HEK293 (cell line): ENCODE results near the gene ITPRIPL2.

ENCODE experiments used
- ATF2 ChIP-seq: fragments of 450-650 bp; formaldehyde crosslinking; IDR thresholded peaks from 2 replicates; pipeline ENCODE4 v1.5.1; 2016; ENCODE audit warnings: missing biosample characterization, missing genetic modification characterization, low read depth
- FEZF1 ChIP-seq: fragments of 450-650 bp; formaldehyde crosslinking; IDR thresholded peaks from 2 replicates; pipeline ENCODE4 v1.5.1; 2016; ENCODE audit warnings: missing biosample characterization, missing genetic modification characterization
- GLIS1 ChIP-seq: fragments of 450-650 bp; formaldehyde crosslinking; IDR thresholded peaks from 2 replicates; pipeline ENCODE4 v1.5.1; 2016; ENCODE audit warnings: missing biosample characterization, missing genetic modification characterization
- HOXD13 ChIP-seq: sonication (generic); formaldehyde crosslinking; IDR thresholded peaks from 2 replicates; pipeline ENCODE4 v1.8.0; 2022; ENCODE audit warnings: missing genetic modification reagents, borderline replicate concordance
- KLF10 ChIP-seq: fragments of 450-650 bp; IDR thresholded peaks from 2 replicates; pipeline ENCODE4 v1.5.1; 2018; ENCODE audit warnings: missing biosample characterization, mild to moderate bottlenecking, missing genetic modification characterization
- KLF17 ChIP-seq: fragments of 450-650 bp; formaldehyde crosslinking; IDR thresholded peaks from 2 replicates; pipeline ENCODE4 v1.5.1; 2016; ENCODE audit warnings: missing biosample characterization, missing genetic modification characterization
- OSR2 ChIP-seq: fragments of 450-650 bp; formaldehyde crosslinking; IDR thresholded peaks from 2 replicates; pipeline ENCODE4 v1.5.1; 2016; ENCODE audit warnings: missing biosample characterization, missing genetic modification characterization
- SCRT2 ChIP-seq: fragments of 450-650 bp; formaldehyde crosslinking; IDR thresholded peaks from 2 replicates; pipeline ENCODE4 v1.5.1; 2016; ENCODE audit warnings: missing biosample characterization, missing genetic modification characterization
- SP2 ChIP-seq: fragments of 450-650 bp; formaldehyde crosslinking; IDR thresholded peaks from 2 replicates; pipeline ENCODE4 v1.5.1; 2016; ENCODE audit warnings: missing biosample characterization, missing genetic modification characterization
- SP7 ChIP-seq: fragments of 450-650 bp; formaldehyde crosslinking; IDR thresholded peaks from 2 replicates; pipeline ENCODE4 v1.5.1; 2016; ENCODE audit warnings: missing biosample characterization, missing genetic modification characterization
- TSHZ1 ChIP-seq: fragments of 450-650 bp; formaldehyde crosslinking; IDR thresholded peaks from 2 replicates; pipeline ENCODE4 v1.5.1; 2016; ENCODE audit warnings: missing biosample characterization, missing genetic modification characterization, borderline replicate concordance
- WT1 ChIP-seq: fragments of 450-650 bp; formaldehyde crosslinking; IDR thresholded peaks from 2 replicates; pipeline ENCODE4 v1.5.1; 2016; ENCODE audit warnings: missing biosample characterization, missing genetic modification characterization
- ZBTB1 ChIP-seq: fragments of 450-650 bp; formaldehyde crosslinking; IDR thresholded peaks from 2 replicates; pipeline ENCODE4 v1.5.1; 2016; ENCODE audit warnings: missing biosample characterization, missing genetic modification characterization
- ZBTB10 ChIP-seq: fragments of 450-650 bp; formaldehyde crosslinking; IDR thresholded peaks from 2 replicates; pipeline ENCODE4 v1.5.1; 2016; ENCODE audit warnings: missing biosample characterization, missing genetic modification characterization
- ZBTB44 ChIP-seq: fragments of 450-650 bp; IDR thresholded peaks from 2 replicates; pipeline ENCODE4 v1.5.1; 2018; ENCODE audit warnings: missing biosample characterization, mild to moderate bottlenecking, missing genetic modification characterization
- ZEB2 ChIP-seq: fragments of 450-650 bp; formaldehyde crosslinking; IDR thresholded peaks from 2 replicates; pipeline ENCODE4 v1.5.1; 2016; ENCODE audit warnings: missing biosample characterization, missing genetic modification characterization
- ZFP69B ChIP-seq: fragments of 450-650 bp; formaldehyde crosslinking; IDR thresholded peaks from 2 replicates; pipeline ENCODE4 v1.5.1; 2016; ENCODE audit warnings: missing biosample characterization, missing genetic modification characterization
- ZNF2 ChIP-seq: fragments of 450-650 bp; formaldehyde crosslinking; IDR thresholded peaks from 2 replicates; pipeline ENCODE4 v1.5.1; 2016; ENCODE audit warnings: missing biosample characterization, missing genetic modification characterization
- ZNF24 ChIP-seq: fragments of 450-650 bp; formaldehyde crosslinking; IDR thresholded peaks from 2 replicates; pipeline ENCODE4 v1.5.1; 2016; ENCODE audit warnings: missing biosample characterization, missing genetic modification characterization
- ZNF350 ChIP-seq: fragments of 450-650 bp; formaldehyde crosslinking; IDR thresholded peaks from 2 replicates; pipeline ENCODE4 v1.5.0; 2017; ENCODE audit warnings: missing biosample characterization, mild to moderate bottlenecking, missing genetic modification characterization
- ZNF398 ChIP-seq: fragments of 450-650 bp; formaldehyde crosslinking; IDR thresholded peaks from 2 replicates; pipeline ENCODE4 v1.5.1; 2017; ENCODE audit warnings: missing biosample characterization, missing genetic modification characterization
- ZNF600 ChIP-seq: fragments of 450-650 bp; formaldehyde crosslinking; IDR thresholded peaks from 2 replicates; pipeline ENCODE4 v1.5.1; 2016; ENCODE audit warnings: missing biosample characterization, missing genetic modification characterization
- ZNF621 ChIP-seq: fragments of 450-650 bp; formaldehyde crosslinking; IDR thresholded peaks from 2 replicates; pipeline ENCODE4 v1.5.1; 2017; ENCODE audit warnings: missing biosample characterization, missing genetic modification characterization
- ZNF629 ChIP-seq: fragments of 450-650 bp; formaldehyde crosslinking; IDR thresholded peaks from 2 replicates; pipeline ENCODE4 v1.5.1; 2017; ENCODE audit warnings: missing biosample characterization, missing genetic modification characterization
- ZXDB ChIP-seq: fragments of 450-650 bp; formaldehyde crosslinking; IDR thresholded peaks from 2 replicates; pipeline ENCODE4 v1.5.1; 2016; ENCODE audit warnings: missing biosample characterization, missing genetic modification characterization

The ITPRIPL2 gene

GRCh38 chr16:19137201-19138128 is 23.7 kb downstream of the ITPRIPL2 start (continued):
- peak; percentile 36; the same call in 1 of the 2 replicates for TF ChIP-seq TSHZ1 (tag by site-specific recombination)
- no peak for TF ChIP-seq ZNF621 (tag by site-specific recombination)
- TF ChIP-seq ZNF629 (tag by site-specific recombination): peak; percentile 85
- peak; percentile 37; the same call in 1 of the 2 replicates for TF ChIP-seq ZBTB1
- TF ChIP-seq GLIS1: peak; percentile 64
- peak; percentile 72; the same call in 1 of the 2 replicates for TF ChIP-seq ZEB2
- TF ChIP-seq SCRT2: 0 out of 2 replicates have a peak, but pooled peaks have one; percentile 13
- TF ChIP-seq ZNF600 (tag by site-specific recombination): peak; percentile 93
- no peak for TF ChIP-seq ZNF350
- TF ChIP-seq FEZF1 (tag by site-specific recombination): peak; percentile 69; the same call in 1 of the 2 replicates
- TF ChIP-seq ZBTB10 (tag by site-specific recombination): no peak
- TF ChIP-seq OSR2 (tag by site-specific recombination): peak; percentile 92
- peak; percentile 90 for TF ChIP-seq ZBTB44
- TF ChIP-seq ZNF398 (tag by site-specific recombination): peak; percentile 75
- TF ChIP-seq KLF10 (tag by site-specific recombination): peak; percentile 61
- TF ChIP-seq WT1 (tag by site-specific recombination): peak; percentile 95
- peak; percentile 13; the same call in 1 of the 2 replicates for TF ChIP-seq ZXDB
- 0 out of 2 replicates have a peak, but pooled peaks have one; percentile 15 for TF ChIP-seq ATF2 (tag by site-specific recombination)
- TF ChIP-seq KLF17 (tag by site-specific recombination): peak; percentile 85
- TF ChIP-seq ZNF2: peak; percentile 1; the same call in 1 of the 2 replicates
- TF ChIP-seq HOXD13 (CRISPR knock-in tag): 0 out of 2 replicates have a peak, but pooled peaks have one; percentile 24
- TF ChIP-seq SP7 (tag by site-specific recombination): peak; percentile 98
- TF ChIP-seq ZFP69B (tag by site-specific recombination): 0 out of 2 replicates have a peak, but pooled peaks have one; percentile 24
- TF ChIP-seq SP2 (tag by site-specific recombination): 0 out of 2 replicates have a peak, but pooled peaks have one; percentile 12
- peak; percentile 77; the same call in 1 of the 2 replicates for TF ChIP-seq ZNF24 (tag by site-specific recombination)
